Right lobe of liver (tissue), 6 donors: ENCODE data around the gene SLC45A2. TPM values are rescaled to one million over a fixed set of nuclear protein-coding genes. Genes with fewer than 3 reads are reported as not detected.
A peak's percentile ranks its signal among the peaks of the same experiment; 100 is the strongest.

Experiments used
- ATAC-seq, 4 donors: fragments of 200-7000 bp; cut with Tn5 transposase; one replicate each; pipeline ENCODE4 v1.9.1; 2020; ENCODE audit warnings: mild to moderate bottlenecking in 4 of 4, moderate library complexity in 4 of 4
- DNase-seq, 3 donors: peaks; one replicate each; pipeline ENCODE4 v3.0.0-alpha.2; 2020
- H3K27ac ChIP-seq, 3 donors: fragments of 200-600 bp; one replicate each; pipeline ENCODE4 v1.8.0; 2022
- H3K27me3 ChIP-seq, 2 donors: fragments of 200-600 bp; one replicate each; pipeline ENCODE4 v1.8.0; 2022
- H3K36me3 ChIP-seq, 4 donors: fragments of 200-600 bp; sonication (generic) in 1 of 4; one replicate each; pipeline versions ENCODE4 v1.5.1 to v1.8.0; 2017 to 2022; ENCODE audit warnings: control low read depth in 1 of 4
- H3K4me1 ChIP-seq, 4 donors: fragments of 200-600 bp; sonication (generic) in 1 of 4; one replicate each; pipeline versions ENCODE4 v1.5.1 to v1.8.0; 2017 to 2022; ENCODE audit warnings: control low read depth in 1 of 4
- H3K4me3 ChIP-seq, 3 donors: fragments of 200-600 bp; one replicate each; pipeline ENCODE4 v1.8.0; 2022
- H3K9me3 ChIP-seq, 4 donors: fragments of 200-600 bp; sonication (generic) in 1 of 4; one replicate each; pipeline versions ENCODE4 v1.5.1 to v1.8.0; 2017 to 2022; ENCODE audit warnings: control low read depth in 1 of 4
- POLR2A ChIP-seq: fragments of 450-650 bp; IDR thresholded peaks from one replicate; pipeline ENCODE4 v1.6.1; 2017; ENCODE audit warnings: antibody characterized with exemption, mild to moderate bottlenecking
- WGBS: methylation state at CpG from one replicate; pipeline ENCODE4 v1.1.6; 2018; ENCODE audit warnings: low coverage, low lambda C conversion rate; ENCODE audit not compliant: insufficient coverage; ENCODE audit errors: missing lambda C conversion rate; 5-methylcytosine and 5-hydroxymethylcytosine counted together
- intact Hi-C, 2 donors: fragments of 100-400 bp; cut with DNase I; formaldehyde crosslinking; loops; one replicate each; pipeline versions ENCODE4 v1.11.2 to v1.14.1; 2022
- total RNA-seq, 6 experiments: library from RNA; depleted of rRNA in 2 of 6; stranded (reverse); fragments of >200 nt in 2 of 6; fragmentation: NEBNext Ultra II Directional in 3 of 6; extraction: Animal tissue kit (Norgen Biotek cat#: 25700) in 3 of 6; gene quantifications; one replicate each; pipeline versions ENCODE4 v1.1.0 to v1.2.4, GENCODE V29; 2016 to 2023
- TF ChIP-seq, protein P1 (sequence below), 4 donors: fragments of 200-600 bp in 3 of 4; fragments of 450-650 bp in 1 of 4; IDR thresholded peaks; one replicate each; pipeline versions ENCODE4 v1.5.1 to v1.8.0; 2016 to 2022; ENCODE audit warnings: antibody characterized with exemption in 4 of 4, mild to moderate bottlenecking in 2 of 4
- donor health status: DM: no; HTN: yes; CAD: no.
- donor health status: DM: no; HTN: no; CAD: no.
- donor health status: DM: no; HTN: no; CAD: no.
- donor health status: DM: no; HTN: yes; CAD: no.
- donor health status: DM: no; HTN: yes; CAD: no.

The SLC45A2 gene
- total RNA-seq, 6 experiments from 2014 or later, result 0.20 to 2.3 (median 0.37) TPM

DNA sequence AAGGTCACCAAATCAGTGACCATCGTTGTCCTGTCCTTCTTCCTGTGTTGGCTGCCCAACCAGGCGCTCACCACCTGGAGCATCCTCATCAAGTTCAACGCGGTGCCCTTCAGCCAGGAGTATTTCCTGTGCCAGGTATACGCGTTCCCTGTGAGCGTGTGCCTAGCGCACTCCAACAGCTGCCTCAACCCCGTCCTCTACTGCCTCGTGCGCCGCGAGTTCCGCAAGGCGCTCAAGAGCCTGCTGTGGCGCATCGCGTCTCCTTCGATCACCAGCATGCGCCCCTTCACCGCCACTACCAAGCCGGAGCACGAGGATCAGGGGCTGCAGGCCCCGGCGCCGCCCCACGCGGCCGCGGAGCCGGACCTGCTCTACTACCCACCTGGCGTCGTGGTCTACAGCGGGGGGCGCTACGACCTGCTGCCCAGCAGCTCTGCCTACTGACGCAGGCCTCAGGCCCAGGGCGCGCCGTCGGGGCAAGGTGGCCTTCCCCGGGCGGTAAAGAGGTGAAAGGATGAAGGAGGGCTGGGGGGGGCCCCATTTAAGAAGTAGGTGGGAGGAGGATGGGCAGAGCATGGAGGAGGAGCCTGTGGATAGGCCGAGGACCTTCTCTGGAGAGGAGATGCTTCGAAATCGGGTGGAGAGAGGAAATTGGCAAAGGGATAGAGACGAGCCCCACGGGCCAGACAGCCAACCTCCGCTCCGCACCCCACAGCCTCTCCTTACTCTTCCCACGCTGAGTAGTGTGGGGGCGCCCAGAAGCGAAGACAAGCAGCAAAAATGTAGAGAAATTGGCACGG, 46.6 kb downstream of the SLC45A2 start:
- H3K9me3 ChIP-seq, result no peaks in the 10 kb centered on the region
- intact Hi-C loops, result loop anchor here (10.0 kb wide), 2 partner anchors 463 to 503 kb away; no protein-coding TSS in a partner anchor
- no peak for ATAC-seq
- TF ChIP-seq POLR2A, result no peak
- TF ChIP-seq, protein P1, sequence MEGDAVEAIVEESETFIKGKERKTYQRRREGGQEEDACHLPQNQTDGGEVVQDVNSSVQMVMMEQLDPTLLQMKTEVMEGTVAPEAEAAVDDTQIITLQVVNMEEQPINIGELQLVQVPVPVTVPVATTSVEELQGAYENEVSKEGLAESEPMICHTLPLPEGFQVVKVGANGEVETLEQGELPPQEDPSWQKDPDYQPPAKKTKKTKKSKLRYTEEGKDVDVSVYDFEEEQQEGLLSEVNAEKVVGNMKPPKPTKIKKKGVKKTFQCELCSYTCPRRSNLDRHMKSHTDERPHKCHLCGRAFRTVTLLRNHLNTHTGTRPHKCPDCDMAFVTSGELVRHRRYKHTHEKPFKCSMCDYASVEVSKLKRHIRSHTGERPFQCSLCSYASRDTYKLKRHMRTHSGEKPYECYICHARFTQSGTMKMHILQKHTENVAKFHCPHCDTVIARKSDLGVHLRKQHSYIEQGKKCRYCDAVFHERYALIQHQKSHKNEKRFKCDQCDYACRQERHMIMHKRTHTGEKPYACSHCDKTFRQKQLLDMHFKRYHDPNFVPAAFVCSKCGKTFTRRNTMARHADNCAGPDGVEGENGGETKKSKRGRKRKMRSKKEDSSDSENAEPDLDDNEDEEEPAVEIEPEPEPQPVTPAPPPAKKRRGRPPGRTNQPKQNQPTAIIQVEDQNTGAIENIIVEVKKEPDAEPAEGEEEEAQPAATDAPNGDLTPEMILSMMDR (IDR thresholded peaks at IDR 0.05), result no peak
- H3K27ac ChIP-seq, result no peak overlapping the region
- 29% methylated on average over 33 of the region's 54 CpGs for WGBS
- H3K4me3 ChIP-seq, result no peak overlapping the region
- DNase-seq, result no peak
- no peaks in the 10 kb centered on the region for H3K27me3 ChIP-seq
- no peaks in the 10 kb centered on the region for H3K36me3 ChIP-seq
- H3K4me1 ChIP-seq, result peaks cover 0 to 10% (median 0%) of the 10 kb centered on the region in 4 donors

DNA sequence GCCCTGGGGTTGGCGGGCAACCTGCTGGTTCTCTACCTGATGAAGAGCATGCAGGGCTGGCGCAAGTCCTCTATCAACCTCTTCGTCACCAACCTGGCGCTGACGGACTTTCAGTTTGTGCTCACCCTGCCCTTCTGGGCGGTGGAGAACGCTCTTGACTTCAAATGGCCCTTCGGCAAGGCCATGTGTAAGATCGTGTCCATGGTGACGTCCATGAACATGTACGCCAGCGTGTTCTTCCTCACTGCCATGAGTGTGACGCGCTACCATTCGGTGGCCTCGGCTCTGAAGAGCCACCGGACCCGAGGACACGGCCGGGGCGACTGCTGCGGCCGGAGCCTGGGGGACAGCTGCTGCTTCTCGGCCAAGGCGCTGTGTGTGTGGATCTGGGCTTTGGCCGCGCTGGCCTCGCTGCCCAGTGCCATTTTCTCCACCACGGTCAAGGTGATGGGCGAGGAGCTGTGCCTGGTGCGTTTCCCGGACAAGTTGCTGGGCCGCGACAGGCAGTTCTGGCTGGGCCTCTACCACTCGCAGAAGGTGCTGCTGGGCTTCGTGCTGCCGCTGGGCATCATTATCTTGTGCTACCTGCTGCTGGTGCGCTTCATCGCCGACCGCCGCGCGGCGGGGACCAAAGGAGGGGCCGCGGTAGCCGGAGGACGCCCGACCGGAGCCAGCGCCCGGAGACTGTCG, 47.3 kb downstream of the SLC45A2 start:
- WGBS, result 18% methylated on average over 4 of the region's 54 CpGs
- Histone ChIP-seq H3K27ac (no peak overlapping the region), H3K36me3 (no peaks in the 10 kb centered on the region), H3K27me3 (no peaks in the 10 kb centered on the region), H3K4me1 (peaks cover 0 to 10% (median 0%) of the 10 kb centered on the region in 4 donors), H3K9me3 (no peaks in the 10 kb centered on the region), H3K4me3 (no peak overlapping the region)
- intact Hi-C loops, result loop anchor here (10.0 kb wide), 2 partner anchors 462 to 502 kb away; no protein-coding TSS in a partner anchor
- no peak for TF ChIP-seq POLR2A
- TF ChIP-seq, protein P1 (IDR thresholded peaks at IDR 0.05), result no peak
- DNase-seq (peak in 1 of 3 donors; percentile 43), ATAC-seq (no peak)

DNA sequence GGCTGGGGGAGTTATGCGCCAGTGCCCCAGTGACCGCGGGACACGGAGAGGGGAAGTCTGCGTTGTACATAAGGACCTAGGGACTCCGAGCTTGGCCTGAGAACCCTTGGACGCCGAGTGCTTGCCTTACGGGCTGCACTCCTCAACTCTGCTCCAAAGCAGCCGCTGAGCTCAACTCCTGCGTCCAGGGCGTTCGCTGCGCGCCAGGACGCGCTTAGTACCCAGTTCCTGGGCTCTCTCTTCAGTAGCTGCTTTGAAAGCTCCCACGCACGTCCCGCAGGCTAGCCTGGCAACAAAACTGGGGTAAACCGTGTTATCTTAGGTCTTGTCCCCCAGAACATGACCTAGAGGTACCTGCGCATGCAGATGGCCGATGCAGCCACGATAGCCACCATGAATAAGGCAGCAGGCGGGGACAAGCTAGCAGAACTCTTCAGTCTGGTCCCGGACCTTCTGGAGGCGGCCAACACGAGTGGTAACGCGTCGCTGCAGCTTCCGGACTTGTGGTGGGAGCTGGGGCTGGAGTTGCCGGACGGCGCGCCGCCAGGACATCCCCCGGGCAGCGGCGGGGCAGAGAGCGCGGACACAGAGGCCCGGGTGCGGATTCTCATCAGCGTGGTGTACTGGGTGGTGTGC, 48.0 kb downstream of the SLC45A2 start, which contains the start of gene RXFP3:
Gene RXFP3, plus strand, starts transcription at position 6 of the 636 bp plus-strand sequence. Its CDS starts 355 bp downstream, at position 361.
- peak in 2 of 3 donors; percentile 16 to 52 for DNase-seq
- TF ChIP-seq, protein P1 (IDR thresholded peaks at IDR 0.05), result no peak
- TF ChIP-seq POLR2A, result no peak
- H3K36me3 ChIP-seq, result no peaks in the 10 kb centered on the region
- H3K27me3 ChIP-seq, result no peaks in the 10 kb centered on the region
- 14% methylated on average over 13 of the region's 45 CpGs for WGBS
- H3K4me1 ChIP-seq, result peaks cover 0 to 10% (median 0%) of the 10 kb centered on the region in 4 donors
- intact Hi-C loops, result loop anchor here (10.0 kb wide), 2 partner anchors 462 to 502 kb away; no protein-coding TSS in a partner anchor
- H3K27ac ChIP-seq, result no peak within 1 kb of the TSS
- H3K4me3 ChIP-seq, result peak within 1 kb of the TSS; percentile 0 to 25 (median 21)
- ATAC-seq, result peak; percentile 8 to 32 (median 18)
- no peaks in the 10 kb centered on the region for H3K9me3 ChIP-seq

DNA sequence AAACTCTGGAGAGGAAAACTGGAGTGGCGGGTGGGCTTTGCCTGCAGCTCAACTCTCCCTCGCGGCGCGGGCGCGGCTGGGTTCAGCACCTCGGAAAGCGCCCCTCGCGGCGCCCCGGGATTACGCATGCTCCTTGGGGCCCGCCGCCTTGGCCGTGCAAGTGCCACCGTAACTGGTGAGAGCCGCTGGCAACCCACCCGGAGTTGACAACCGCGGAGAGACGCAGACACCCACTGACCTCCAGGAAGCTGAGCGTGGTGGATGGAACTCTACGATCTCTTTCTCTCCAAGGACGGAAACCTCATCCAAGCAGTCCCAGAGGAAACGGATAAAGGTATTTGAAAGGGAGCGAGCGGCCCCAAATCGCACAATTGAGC, 48.5 kb downstream of the SLC45A2 start:
- TF ChIP-seq, protein P1 (IDR thresholded peaks at IDR 0.05), result peak; percentile 9 to 26 (median 18)
- no peak for TF ChIP-seq POLR2A
- Histone ChIP-seq H3K4me1 (peaks cover 0 to 10% (median 0%) of the 10 kb centered on the region in 4 donors), H3K4me3 (peak overlapping the region; percentile 0 to 25 (median 21)), H3K27me3 (no peaks in the 10 kb centered on the region), H3K9me3 (no peaks in the 10 kb centered on the region), H3K36me3 (no peaks in the 10 kb centered on the region), H3K27ac (no peak overlapping the region)
- ATAC-seq (peak; percentile 70 to 87 (median 80)), DNase-seq (peak; percentile 55 to 64 (median 56))
- intact Hi-C loops, result loop anchor here (10.0 kb wide), 2 partner anchors 461 to 501 kb away; no protein-coding TSS in a partner anchor
- WGBS, result 0% methylated on average over 6 of the region's 30 CpGs
